Measurements from ENCODE around the gene MRPS35. TPM values are rescaled to one million over a fixed set of nuclear protein-coding genes. Genes with fewer than 3 reads are reported as not detected.

Gene MRPS35
- total RNA-seq, 1 experiment from 2014 or later: 117 TPM

- no peaks in the 10 kb centered on the region; the same call in 1 of the 2 replicates for H3K36me3 ChIP-seq (ENCODE audit: low read depth, low read length)
- H3K4me3 ChIP-seq (ENCODE audit: low read length): no peak overlapping the region
- no peaks in the 10 kb centered on the region for H3K27me3 ChIP-seq (ENCODE audit: low read length)
- DNase-seq (no peak), ATAC-seq (no peak)
- BruUV-seq (replicated peaks): no TSS peak
- no peak overlapping the region for H3K9ac ChIP-seq (ENCODE audit: low read length)
- POLR2A ChIA-PET (ENCODE audit: unreplicated experiment): interaction anchor here (0.8 kb wide), 1 partner anchor 17 kb away, joined by 5 read pairs; no protein-coding TSS in a partner anchor
- intact Hi-C loops (cut with micrococcal nuclease): no loop called here
- H3K9me3 ChIP-seq (ENCODE audit: low read length): no peaks in the 10 kb centered on the region
- H3K4me2 ChIP-seq (ENCODE audit: low read length): no peak overlapping the region
- no peaks in the 10 kb centered on the region for H3K79me2 ChIP-seq (ENCODE audit: low read length)
- H3K9me2 ChIP-seq (replicated peaks; ENCODE audit: low read length): no peaks in the 10 kb centered on the region
- no peak overlapping the region for H3K27ac ChIP-seq (ENCODE audit: low read length)
- H3K4me1 ChIP-seq (ENCODE audit: insufficient read depth, low read length): no peaks in the 10 kb centered on the region
- no peak overlapping the region for H2AFZ ChIP-seq (ENCODE audit: low read length)
- no peaks in the 10 kb centered on the region for H4K20me1 ChIP-seq (ENCODE audit: low read length)
- TF ChIP-seq CTCF (conservative IDR thresholded peaks at IDR 0.05; ENCODE audit: low read depth, low read length): no peak
- no peak for TF ChIP-seq EZH2phosphoT487 (IDR thresholded peaks at IDR 0.05; ENCODE audit: borderline replicate concordance, low read length)
- TF ChIP-seq EZH2 (IDR thresholded peaks at IDR 0.05; ENCODE audit: low read length, unreplicated experiment): no peak
- no peaks in the 10 kb centered on the region for H3F3A ChIP-seq (ENCODE audit: low read length, unreplicated experiment)
- CTCF ChIA-PET: interaction anchor here (0.7 kb wide), 1 partner anchor 16 kb away, joined by 3 read pairs; no protein-coding TSS in a partner anchor
These were observed 94.6 kb downstream of the MRPS35 start for GRCh38 chr12:27805238-27805637.

Other genes with a start within 250 kb of the MRPS35 start
- gene PPFIBP1, start 186.6 kb upstream of the MRPS35 start, total RNA-seq (2014; rRNA removed): 56.9 and 57.2 TPM in 2 replicates
- 1.6 and 2.4 TPM in 2 replicates for gene REP15, start 14.4 kb upstream of the MRPS35 start, total RNA-seq (2014; rRNA removed)
- 74.2 and 82.6 TPM in 2 replicates for gene KLHL42, start 69.4 kb downstream of the MRPS35 start, total RNA-seq (2014; rRNA removed)
- 1.9 and 4.1 TPM in 2 replicates for gene MANSC4, start 69.4 kb downstream of the MRPS35 start, total RNA-seq (2014; rRNA removed)